ENCODE data around the gene ZRANB3. TPM values are rescaled to one million over a fixed set of nuclear protein-coding genes. Genes with fewer than 3 reads are reported as not detected.
A peak's percentile ranks its signal among the peaks of the same experiment; 100 is the strongest.

ZRANB3 gene
- total RNA-seq, 2 donors from 2014 or later: 3.5 to 3.9 TPM

GRCh38 chr2:135198481-135198880 lies 332.5 kb downstream of the ZRANB3 start:
- Mint-ChIP-seq H3K27ac (no peak overlapping the region), H3K4me1 (no peaks in the 10 kb centered on the region), H3K27me3 (no peaks in the 10 kb centered on the region), H3K36me3 (ENCODE audit: low read depth) (no peaks in the 10 kb centered on the region), H3K4me3 (no peak overlapping the region)
- H3K9me3 ChIP-seq (ENCODE audit: control insufficient read depth, low read length, poor library complexity, severe bottlenecking): no peaks in the 10 kb centered on the region
- DNase-seq: no peak
- ATAC-seq: no peak

GRCh38 chr2:135190799-135191198 lies 340.2 kb downstream of the ZRANB3 start:
- no peak for ATAC-seq
- Mint-ChIP-seq H3K27ac (no peak overlapping the region), H3K4me1 (no peaks in the 10 kb centered on the region), H3K4me3 (no peak overlapping the region), H3K36me3 (ENCODE audit: low read depth) (no peaks in the 10 kb centered on the region), H3K27me3 (no peaks in the 10 kb centered on the region)
- H3K9me3 ChIP-seq (ENCODE audit: control insufficient read depth, low read length, poor library complexity, severe bottlenecking): peaks cover 4% of the 10 kb centered on the region
- no peak for DNase-seq

- H3K4me1 Mint-ChIP-seq: no peaks in the 10 kb centered on the region
- ATAC-seq (no peak), DNase-seq (no peak)
- H3K9me3 ChIP-seq (ENCODE audit: control insufficient read depth, low read length, poor library complexity, severe bottlenecking): peaks cover 4% of the 10 kb centered on the region
- no peak overlapping the region for H3K27ac Mint-ChIP-seq
- no peaks in the 10 kb centered on the region for H3K36me3 Mint-ChIP-seq (ENCODE audit: low read depth)
- H3K27me3 Mint-ChIP-seq: no peaks in the 10 kb centered on the region
- H3K4me3 Mint-ChIP-seq: no peak overlapping the region
These were observed 341.9 kb downstream of the ZRANB3 start for GRCh38 chr2:135189148-135189547.

- H3K9me3 ChIP-seq (ENCODE audit: control insufficient read depth, low read length, poor library complexity, severe bottlenecking): peaks cover 4% of the 10 kb centered on the region
- Mint-ChIP-seq H3K4me1 (no peaks in the 10 kb centered on the region), H3K4me3 (no peak overlapping the region), H3K27ac (no peak overlapping the region), H3K36me3 (ENCODE audit: low read depth) (no peaks in the 10 kb centered on the region), H3K27me3 (no peaks in the 10 kb centered on the region)
- DNase-seq: no peak
- no peak for ATAC-seq
These were observed 343.7 kb downstream of the ZRANB3 start for GRCh38 chr2:135187270-135187669.

GRCh38 chr2:135186054-135186453 lies 345.0 kb downstream of the ZRANB3 start:
- Mint-ChIP-seq H3K36me3 (ENCODE audit: low read depth) (no peaks in the 10 kb centered on the region), H3K4me1 (no peaks in the 10 kb centered on the region), H3K4me3 (no peak overlapping the region)

GRCh38 chr2:135183822-135184221 lies 347.2 kb downstream of the ZRANB3 start:
- no peak for DNase-seq
- Mint-ChIP-seq H3K4me1 (peaks cover 2% of the 10 kb centered on the region), H3K27me3 (no peaks in the 10 kb centered on the region), H3K4me3 (no peak overlapping the region), H3K27ac (no peak overlapping the region), H3K36me3 (ENCODE audit: low read depth) (peaks cover 3% of the 10 kb centered on the region)
- no peak for ATAC-seq
- no peaks in the 10 kb centered on the region for H3K9me3 ChIP-seq (ENCODE audit: control insufficient read depth, low read length, poor library complexity, severe bottlenecking)

More at GRCh38 chr2:135186054-135186453, 345.0 kb downstream of the ZRANB3 start:
- ATAC-seq: no peak
- no peak for DNase-seq
- peaks cover 4% of the 10 kb centered on the region for H3K9me3 ChIP-seq (ENCODE audit: control insufficient read depth, low read length, poor library complexity, severe bottlenecking)
- H3K27me3 Mint-ChIP-seq: no peaks in the 10 kb centered on the region
- H3K27ac Mint-ChIP-seq: no peak overlapping the region

GRCh38 chr2:135182601-135183000 lies 348.4 kb downstream of the ZRANB3 start:
- DNase-seq (no peak), ATAC-seq (no peak)
- Mint-ChIP-seq H3K27ac (no peak overlapping the region), H3K36me3 (ENCODE audit: low read depth) (peaks cover 3% of the 10 kb centered on the region), H3K27me3 (no peaks in the 10 kb centered on the region), H3K4me1 (peaks cover 2% of the 10 kb centered on the region), H3K4me3 (no peak overlapping the region)
- no peaks in the 10 kb centered on the region for H3K9me3 ChIP-seq (ENCODE audit: control insufficient read depth, low read length, poor library complexity, severe bottlenecking)

GRCh38 chr2:135182190-135182589 lies 348.8 kb downstream of the ZRANB3 start:
- ATAC-seq: no peak
- Mint-ChIP-seq H3K27me3 (no peaks in the 10 kb centered on the region), H3K27ac (no peak overlapping the region), H3K4me1 (peaks cover 2% of the 10 kb centered on the region), H3K36me3 (ENCODE audit: low read depth) (peaks cover 3% of the 10 kb centered on the region), H3K4me3 (no peak overlapping the region)
- DNase-seq: no peak
- H3K9me3 ChIP-seq (ENCODE audit: control insufficient read depth, low read length, poor library complexity, severe bottlenecking): no peaks in the 10 kb centered on the region

GRCh38 chr2:135179689-135180088 lies 351.3 kb downstream of the ZRANB3 start:
- H3K4me3 Mint-ChIP-seq: no peak overlapping the region
- H3K4me1 Mint-ChIP-seq: peaks cover 2% of the 10 kb centered on the region
- H3K9me3 ChIP-seq (ENCODE audit: control insufficient read depth, low read length, poor library complexity, severe bottlenecking): no peaks in the 10 kb centered on the region
- peaks cover 7% of the 10 kb centered on the region for H3K36me3 Mint-ChIP-seq (ENCODE audit: low read depth)
- ATAC-seq: no peak
- H3K27ac Mint-ChIP-seq: no peak overlapping the region
- no peak for DNase-seq
- no peaks in the 10 kb centered on the region for H3K27me3 Mint-ChIP-seq

- ATAC-seq (no peak), DNase-seq (no peak)
- H3K4me1 Mint-ChIP-seq: peaks cover 2% of the 10 kb centered on the region
- H3K9me3 ChIP-seq (ENCODE audit: control insufficient read depth, low read length, poor library complexity, severe bottlenecking): no peaks in the 10 kb centered on the region
- no peak overlapping the region for H3K27ac Mint-ChIP-seq
- no peak overlapping the region for H3K4me3 Mint-ChIP-seq
- H3K27me3 Mint-ChIP-seq: no peaks in the 10 kb centered on the region
- peaks cover 24% of the 10 kb centered on the region for H3K36me3 Mint-ChIP-seq (ENCODE audit: low read depth)
These were observed 355.8 kb downstream of the ZRANB3 start for GRCh38 chr2:135175177-135175576.

- Mint-ChIP-seq H3K27me3 (no peaks in the 10 kb centered on the region), H3K27ac (peak overlapping the region; percentile 21), H3K36me3 (ENCODE audit: low read depth) (peaks cover 24% of the 10 kb centered on the region), H3K4me3 (no peak overlapping the region), H3K4me1 (peaks cover 5% of the 10 kb centered on the region)
- no peaks in the 10 kb centered on the region for H3K9me3 ChIP-seq (ENCODE audit: control insufficient read depth, low read length, poor library complexity, severe bottlenecking)
- ATAC-seq (no peak), DNase-seq (no peak)
These were observed 356.3 kb downstream of the ZRANB3 start for GRCh38 chr2:135174810-135175093.

- Mint-ChIP-seq H3K36me3 (ENCODE audit: low read depth) (peaks cover 21% of the 10 kb centered on the region), H3K27me3 (no peaks in the 10 kb centered on the region), H3K4me3 (no peak overlapping the region), H3K4me1 (peaks cover 4% of the 10 kb centered on the region), H3K27ac (peak overlapping the region; percentile 21)
- no peaks in the 10 kb centered on the region for H3K9me3 ChIP-seq (ENCODE audit: control insufficient read depth, low read length, poor library complexity, severe bottlenecking)
- ATAC-seq (no peak), DNase-seq (no peak)
These were observed 356.8 kb downstream of the ZRANB3 start for GRCh38 chr2:135174049-135174809.

GRCh38 chr2:135169900-135170753 lies 360.9 kb downstream of the ZRANB3 start:
- no peaks in the 10 kb centered on the region for H3K9me3 ChIP-seq (ENCODE audit: control insufficient read depth, low read length, poor library complexity, severe bottlenecking)
- DNase-seq (no peak), ATAC-seq (no peak)
- H3K4me3 Mint-ChIP-seq: no peak overlapping the region
- no peak overlapping the region for H3K27ac Mint-ChIP-seq
- peaks cover 9% of the 10 kb centered on the region for H3K4me1 Mint-ChIP-seq
- peaks cover 22% of the 10 kb centered on the region for H3K36me3 Mint-ChIP-seq (ENCODE audit: low read depth)
- H3K27me3 Mint-ChIP-seq: no peaks in the 10 kb centered on the region
